A673 (cell line): Measurements from ENCODE around the gene OR11G2.

ENCODE experiments used
- CTCF ChIP-seq: fragments of 300-800, 200-600 bp; sonication (generic); conservative IDR thresholded peaks from 2 replicates; pipeline ENCODE4 v1.5.1; 2017; ENCODE audit warnings: low read depth, mild to moderate bottlenecking, antibody characterized with exemption, low read length, moderate library complexity, mixed read lengths
- EZH2 ChIP-seq: fragments of 200-600 bp; sonication (generic); IDR thresholded peaks from 2 replicates; pipeline ENCODE4 v1.6.1; 2017; ENCODE audit warnings: borderline replicate concordance, low read depth, mild to moderate bottlenecking, mixed read lengths, antibody characterized with exemption, low read length; ENCODE audit not compliant: poor library complexity, severe bottlenecking

- TF ChIP-seq CTCF, result no peak
- TF ChIP-seq EZH2, result no peak
Observed at GRCh38 chr14:20191396-20191795, 700 bp downstream of the OR11G2 start.
